GM23248 (cell line): ENCODE data around the gene ZNF592. TPM values are rescaled to one million over a fixed set of nuclear protein-coding genes. Genes with fewer than 3 reads are reported as not detected.
"Not testable (repeated sequence)": the region's sequence is repeated elsewhere in the genome, so short reads cannot be mapped to it uniquely, and the experiment has no call there.

ENCODE experiments used
- DNase-seq: peaks from one replicate; pipeline ENCODE4 v3.0.0-alpha.2; 2015
- H2AFZ ChIP-seq: fragments of 200-600 bp; sonication (generic); 2 replicates; pipeline ENCODE4 v1.6.1; 2016; ENCODE audit warnings: antibody characterized with exemption
- H3F3A ChIP-seq: fragments of 200-600 bp; sonication (generic); 2 replicates; pipeline ENCODE4 v1.6.1; 2016; ENCODE audit warnings: mild to moderate bottlenecking, antibody characterized with exemption, mixed run types; ENCODE audit not compliant: insufficient read depth
- H3K27ac ChIP-seq: fragments of 200-600 bp; sonication (generic); 2 replicates; pipeline ENCODE4 v1.5.1; 2016; ENCODE audit warnings: mild to moderate bottlenecking
- H3K27me3 ChIP-seq: fragments of 200-600 bp; sonication (generic); replicated peaks from 2 replicates; pipeline ENCODE4 v1.6.1; 2016; ENCODE audit warnings: mild to moderate bottlenecking; ENCODE audit not compliant: insufficient read depth
- H3K36me3 ChIP-seq: fragments of 200-600 bp; sonication (generic); 2 replicates; pipeline ENCODE4 v1.6.1; 2016; ENCODE audit warnings: low read depth, mild to moderate bottlenecking
- H3K4me1 ChIP-seq: fragments of 200-600 bp; sonication (generic); 2 replicates; pipeline ENCODE4 v1.6.1; 2016; ENCODE audit warnings: mild to moderate bottlenecking; ENCODE audit not compliant: insufficient read depth
- H3K4me2 ChIP-seq: fragments of 200-600 bp; sonication (generic); one replicate; pipeline ENCODE4 v1.6.1; 2016; ENCODE audit warnings: mild to moderate bottlenecking; ENCODE audit not compliant: unreplicated experiment
- H3K4me3 ChIP-seq: fragments of 200-600 bp; sonication (generic); 2 replicates; pipeline ENCODE4 v1.5.1; 2016; ENCODE audit warnings: mild to moderate bottlenecking
- H3K79me2 ChIP-seq: fragments of 200-600 bp; sonication (generic); 2 replicates; pipeline ENCODE4 v1.6.1; 2016; ENCODE audit warnings: mild to moderate bottlenecking; ENCODE audit not compliant: insufficient read depth
- H3K9ac ChIP-seq: fragments of 200-600 bp; sonication (generic); 2 replicates; pipeline ENCODE4 v1.6.1; 2016; ENCODE audit warnings: mild to moderate bottlenecking
- H3K9me2 ChIP-seq: fragments of 200-600 bp; sonication (generic); 2 replicates; pipeline ENCODE4 v1.6.1; 2016; ENCODE audit warnings: mixed run types, mild to moderate bottlenecking, moderate library complexity; ENCODE audit not compliant: insufficient read depth
- H3K9me3 ChIP-seq: fragments of 200-600 bp; sonication (generic); one replicate; pipeline ENCODE4 v1.6.1; 2017; ENCODE audit warnings: low read depth
- H4K20me1 ChIP-seq: fragments of 200-600 bp; sonication (generic); 2 replicates; pipeline ENCODE4 v1.6.0; 2016; ENCODE audit not compliant: insufficient read depth
- EZH2 ChIP-seq: fragments of 200-600 bp; sonication (generic); IDR thresholded peaks from 2 replicates; pipeline ENCODE4 v1.6.1; 2018; ENCODE audit warnings: antibody characterized with exemption, mild to moderate bottlenecking; ENCODE audit not compliant: insufficient read depth, poor library complexity, severe bottlenecking
- EZH2phosphoT487 ChIP-seq: fragments of 200-600 bp; sonication (generic); IDR thresholded peaks from 2 replicates; pipeline ENCODE4 v1.6.1; 2018; ENCODE audit warnings: antibody characterized with exemption, moderate library complexity, mild to moderate bottlenecking, low read depth; ENCODE audit not compliant: insufficient read depth
- WGBS, 2 experiments: methylation state at CpG; one replicate each; pipeline ENCODE4 v1.1.6; 2015 to 2017; ENCODE audit warnings: low lambda C conversion rate in 2 of 2, low coverage in 1 of 2; ENCODE audit errors: missing lambda C conversion rate in 2 of 2; 5-methylcytosine and 5-hydroxymethylcytosine counted together
- in situ Hi-C: fragments of 300-500 bp; cut with MboI; formaldehyde crosslinking; loops from 2 replicates; pipeline ENCODE4 v1.15.0; 2020
- polyA plus RNA-seq: library from polyadenylated mRNA; unstranded; fragments of >200 nt; fragmentation: Nextera tagmentation; extraction: Ambion mirVana; gene quantifications from 2 replicates; pipeline ENCODE4 v1.2.1, GENCODE V29; 2016
- total RNA-seq: library from RNA; depleted of rRNA; stranded (reverse); fragments of >200 nt; shearing (Covaris generic); gene quantifications from 2 replicates; pipeline ENCODE4 v1.2.3, GENCODE V29; 2014

Gene ZNF592
- total and polyA plus RNA-seq, 2 experiments from 2014 or later = 7.4 to 9.8 TPM

- H3K36me3 ChIP-seq = no peaks in the 10 kb centered on the region
- H3K9ac ChIP-seq = peak overlapping the region; percentile 9; the same call in 1 of the 2 replicates
- TF ChIP-seq EZH2 = no peak
- no peak for TF ChIP-seq EZH2phosphoT487
- H3K9me2 ChIP-seq = no peaks in the 10 kb centered on the region
- WGBS, 2 experiments = 21 to 22% methylated on average over 3 of the region's 3 CpGs
- DNase-seq = peak; percentile 68
- H3F3A ChIP-seq = peaks cover 16% of the 10 kb centered on the region
- H3K4me2 ChIP-seq = peak overlapping the region; percentile 76
- H3K27me3 ChIP-seq = no peaks in the 10 kb centered on the region
- peak overlapping the region; percentile 30 for H3K27ac ChIP-seq
- in situ Hi-C loops = no loop called here
- peaks cover 24% of the 10 kb centered on the region for H3K4me1 ChIP-seq
- peaks cover 25% of the 10 kb centered on the region; the same call in 1 of the 2 replicates for H4K20me1 ChIP-seq
- peak overlapping the region; percentile 50 for H3K4me3 ChIP-seq
- peaks cover 89% of the 10 kb centered on the region for H3K79me2 ChIP-seq
- no peak overlapping the region for H2AFZ ChIP-seq
- no peaks in the 10 kb centered on the region for H3K9me3 ChIP-seq
Observed at GRCh38 chr15:84752700-84753099, 4.3 kb downstream of the ZNF592 start.

GRCh38 chr15:84754889-84755288 is 6.5 kb downstream of the ZNF592 start:
- H3K36me3 ChIP-seq, H3K9ac ChIP-seq, H3K9me2 ChIP-seq, H3K4me2 ChIP-seq, H3K9me3 ChIP-seq, H3K27me3 ChIP-seq, in situ Hi-C loops, H3K27ac ChIP-seq, DNase-seq, H2AFZ ChIP-seq, H3K4me3 ChIP-seq: not testable (repeated sequence)
- peaks cover 16% of the 10 kb centered on the region for H3F3A ChIP-seq
- H3K4me1 ChIP-seq = peaks cover 20% of the 10 kb centered on the region
- peaks cover 100% of the 10 kb centered on the region for H3K79me2 ChIP-seq
- H4K20me1 ChIP-seq = peaks cover 25% of the 10 kb centered on the region; the same call in 1 of the 2 replicates
- WGBS, 2 experiments = 68 to 81% methylated on average over 4 of the region's 4 CpGs

- H3K4me2 ChIP-seq = no peak overlapping the region
- 95 to 96% methylated on average over 1 of the region's 1 CpG for WGBS, 2 experiments
Observed at GRCh38 chr15:84755736-84756527, 7.5 kb downstream of the ZNF592 start.

GRCh38 chr15:84759018-84759417 is 10.6 kb downstream of the ZNF592 start:
- no peak overlapping the region for H3K9ac ChIP-seq
- DNase-seq = no peak
- no peak overlapping the region for H3K4me3 ChIP-seq
- H3K27ac ChIP-seq = no peak overlapping the region
- no peak for TF ChIP-seq EZH2
- no peak for TF ChIP-seq EZH2phosphoT487
- H3K27me3 ChIP-seq = no peaks in the 10 kb centered on the region
- peaks cover 100% of the 10 kb centered on the region for H3K79me2 ChIP-seq
- no peak overlapping the region for H3K4me2 ChIP-seq
- no peaks in the 10 kb centered on the region for H3K36me3 ChIP-seq
- no peaks in the 10 kb centered on the region for H3K9me3 ChIP-seq
- no peaks in the 10 kb centered on the region for H3F3A ChIP-seq
- 97 to 100% methylated on average over 1 of the region's 1 CpG for WGBS, 2 experiments
- H4K20me1 ChIP-seq = peaks cover 29% of the 10 kb centered on the region; the same call in 1 of the 2 replicates
- H2AFZ ChIP-seq = no peak overlapping the region
- in situ Hi-C loops = no loop called here
- no peaks in the 10 kb centered on the region for H3K4me1 ChIP-seq
- H3K9me2 ChIP-seq = no peaks in the 10 kb centered on the region

More at GRCh38 chr15:84755736-84756527, 7.5 kb downstream of the ZNF592 start:
- Histone ChIP-seq H3K79me2 (peaks cover 100% of the 10 kb centered on the region), H3K27me3 (no peaks in the 10 kb centered on the region), H3K36me3 (no peaks in the 10 kb centered on the region), H3K9me2 (no peaks in the 10 kb centered on the region), H4K20me1 (peaks cover 29% of the 10 kb centered on the region; the same call in 1 of the 2 replicates), H3K4me1 (peaks cover 12% of the 10 kb centered on the region), H3F3A (peaks cover 16% of the 10 kb centered on the region), H3K9ac (no peak overlapping the region), H3K9me3 (no peaks in the 10 kb centered on the region), H3K4me3 (no peak overlapping the region), H2AFZ (no peak overlapping the region), H3K27ac (no peak overlapping the region)
- in situ Hi-C loops = no loop called here
- TF ChIP-seq EZH2phosphoT487 (no peak), EZH2 (no peak)
- no peak for DNase-seq
